Natural killer cell treated with Interleukin-12 subunit alpha and Interleukin-12 subunit beta and Interleukin-15 and Interleukin-18, amount 100 ng/mL, for 72 hours (primary cell): ENCODE data around the gene HHAT. TPM values are rescaled to one million over a fixed set of nuclear protein-coding genes. Genes with fewer than 3 reads are reported as not detected.

ENCODE experiments used
- ATAC-seq, 2 donors: fragments of 150-1000 bp; cut with Tn5 transposase in 1 of 2; sonication (Bioruptor Pico), chemical (Tn5 transposase) in 1 of 2; 2 replicates each; pipeline ENCODE4 v1.10.0; 2021
- DNase-seq: peaks from one replicate; pipeline ENCODE4 v3.0.0; 2022; ENCODE audit warnings: low spot score
- H3K27ac Mint-ChIP-seq, 2 donors: 1 replicate in 1 of 2; 2 replicates in 1 of 2; pipeline ENCODE4 v1.8.0; 2022; ENCODE audit warnings: mixed read lengths in 2 of 2, mild to moderate bottlenecking in 1 of 2, moderate library complexity in 1 of 2
- H3K27me3 Mint-ChIP-seq, 2 donors: 1 replicate in 1 of 2; 2 replicates in 1 of 2; pipeline ENCODE4 v1.8.0; 2022; ENCODE audit warnings: mixed read lengths in 2 of 2
- H3K36me3 Mint-ChIP-seq: one replicate; pipeline ENCODE4 v1.8.0; 2022; ENCODE audit warnings: mixed read lengths
- H3K4me1 Mint-ChIP-seq, 2 donors: 1 replicate in 1 of 2; 2 replicates in 1 of 2; pipeline ENCODE4 v1.8.0; 2022; ENCODE audit warnings: low read depth in 2 of 2, mixed read lengths in 2 of 2, mild to moderate bottlenecking in 1 of 2
- H3K4me3 Mint-ChIP-seq: one replicate; pipeline ENCODE4 v1.8.0; 2022; ENCODE audit warnings: mixed read lengths
- H3K9me3 Mint-ChIP-seq: 2 replicates; pipeline ENCODE4 v1.8.0; 2022; ENCODE audit warnings: mixed read lengths
- total RNA-seq, 2 donors: library from RNA; stranded (reverse); gene quantifications; one replicate each; pipeline ENCODE4 v1.2.3, GENCODE V29; 2022

The HHAT gene
- total RNA-seq = 1 to 10 TPM in 1 of 2 donors, under 1 TPM in 1; 0.56 to 1.0 TPM

GRCh38 chr1:210328746-210329503, at the start of gene HHAT:
Gene HHAT, plus strand, starts transcription at chr1:210328902. Its CDS starts 20,074 bp downstream, at chr1:210348976.
- Mint-ChIP-seq H3K4me3 (peak within 1 kb of the TSS; percentile 89), H3K4me1 (peaks cover 13 to 30% of the 10 kb centered on the region in 2 donors), H3K36me3 (peaks cover 8% of the 10 kb centered on the region), H3K9me3 (no peaks in the 10 kb centered on the region), H3K27ac (peak within 1 kb of the TSS; percentile 83 to 87), H3K27me3 (peaks cover 9 to 13% of the 10 kb centered on the region in 2 donors)
- peak; percentile 71 to 92 for ATAC-seq
- DNase-seq = peak; percentile 83

- H3K36me3 Mint-ChIP-seq = peaks cover 7% of the 10 kb centered on the region
- H3K9me3 Mint-ChIP-seq = peaks cover 10% of the 10 kb centered on the region
- H3K27ac Mint-ChIP-seq = no peak overlapping the region
- H3K4me1 Mint-ChIP-seq = no peaks in the 10 kb centered on the region
- H3K27me3 Mint-ChIP-seq = peaks cover 16 to 19% of the 10 kb centered on the region in 2 donors
- H3K4me3 Mint-ChIP-seq = no peak overlapping the region
- ATAC-seq = no peak
- no peak for DNase-seq
Measured at GRCh38 chr1:210280221-210280620, 48.5 kb upstream of the HHAT start.

- H3K4me1 Mint-ChIP-seq = peaks cover 0 to 3% of the 10 kb centered on the region in 2 donors
- DNase-seq (no peak), ATAC-seq (no peak)
- H3K36me3 Mint-ChIP-seq = no peaks in the 10 kb centered on the region
- H3K27ac Mint-ChIP-seq = no peak overlapping the region
- H3K27me3 Mint-ChIP-seq = peaks cover 33 to 56% of the 10 kb centered on the region in 2 donors
- no peak overlapping the region for H3K4me3 Mint-ChIP-seq
- H3K9me3 Mint-ChIP-seq = peaks cover 3% of the 10 kb centered on the region
Measured at GRCh38 chr1:210288116-210288515, 40.6 kb upstream of the HHAT start.

- H3K36me3 Mint-ChIP-seq = no peaks in the 10 kb centered on the region
- peaks cover 28 to 48% of the 10 kb centered on the region in 2 donors for H3K27me3 Mint-ChIP-seq
- ATAC-seq (no peak), DNase-seq (no peak)
- H3K9me3 Mint-ChIP-seq = no peaks in the 10 kb centered on the region
- no peak overlapping the region for H3K27ac Mint-ChIP-seq
- H3K4me1 Mint-ChIP-seq = peaks cover 0 to 3% of the 10 kb centered on the region in 2 donors
- H3K4me3 Mint-ChIP-seq = no peak overlapping the region
Measured at GRCh38 chr1:210289248-210289647, 39.5 kb upstream of the HHAT start.

GRCh38 chr1:210291081-210291764, 37.5 kb upstream of the HHAT start:
- H3K4me1 Mint-ChIP-seq = peaks cover 0 to 3% of the 10 kb centered on the region in 2 donors
- no peak overlapping the region for H3K27ac Mint-ChIP-seq
- no peaks in the 10 kb centered on the region for H3K36me3 Mint-ChIP-seq
- ATAC-seq (no peak), DNase-seq (no peak)
- H3K9me3 Mint-ChIP-seq = no peaks in the 10 kb centered on the region
- peaks cover 31 to 37% of the 10 kb centered on the region in 2 donors for H3K27me3 Mint-ChIP-seq
- H3K4me3 Mint-ChIP-seq = no peak overlapping the region

- Mint-ChIP-seq H3K9me3 (no peaks in the 10 kb centered on the region), H3K27me3 (peaks cover 31 to 37% of the 10 kb centered on the region in 2 donors), H3K27ac (no peak overlapping the region), H3K36me3 (no peaks in the 10 kb centered on the region), H3K4me3 (no peak overlapping the region), H3K4me1 (peaks cover 0 to 3% of the 10 kb centered on the region in 2 donors)
- no peak for ATAC-seq
- DNase-seq = no peak
Measured at GRCh38 chr1:210291786-210292230, 36.9 kb upstream of the HHAT start.

GRCh38 chr1:210292231-210292871, 36.4 kb upstream of the HHAT start:
- Mint-ChIP-seq H3K4me3 (no peak overlapping the region), H3K4me1 (peaks cover 0 to 3% of the 10 kb centered on the region in 2 donors), H3K9me3 (no peaks in the 10 kb centered on the region), H3K27ac (no peak overlapping the region), H3K27me3 (peaks cover 31 to 42% of the 10 kb centered on the region in 2 donors), H3K36me3 (no peaks in the 10 kb centered on the region)
- ATAC-seq (peak in 1 of 2 donors; percentile 50), DNase-seq (no peak)

- Mint-ChIP-seq H3K36me3 (no peaks in the 10 kb centered on the region), H3K27ac (no peak overlapping the region), H3K4me1 (peaks cover 0 to 3% of the 10 kb centered on the region in 2 donors), H3K9me3 (no peaks in the 10 kb centered on the region), H3K4me3 (no peak overlapping the region), H3K27me3 (peaks cover 26 to 37% of the 10 kb centered on the region in 2 donors)
- ATAC-seq (no peak), DNase-seq (no peak)
Measured at GRCh38 chr1:210293171-210293607, 35.5 kb upstream of the HHAT start.

- H3K36me3 Mint-ChIP-seq = no peaks in the 10 kb centered on the region
- peaks cover 0 to 3% of the 10 kb centered on the region in 2 donors for H3K4me1 Mint-ChIP-seq
- peaks cover 18 to 24% of the 10 kb centered on the region in 2 donors for H3K27me3 Mint-ChIP-seq
- no peak for DNase-seq
- peak in 1 of 2 donors; percentile 15 for ATAC-seq
- H3K9me3 Mint-ChIP-seq = no peaks in the 10 kb centered on the region
- H3K4me3 Mint-ChIP-seq = no peak overlapping the region
- no peak overlapping the region for H3K27ac Mint-ChIP-seq
Measured at GRCh38 chr1:210294999-210295745, 33.5 kb upstream of the HHAT start.

GRCh38 chr1:210296682-210297081, 32.0 kb upstream of the HHAT start:
- H3K27ac Mint-ChIP-seq = no peak overlapping the region
- peaks cover 0 to 3% of the 10 kb centered on the region in 2 donors for H3K4me1 Mint-ChIP-seq
- no peaks in the 10 kb centered on the region for H3K9me3 Mint-ChIP-seq
- no peak for DNase-seq
- H3K27me3 Mint-ChIP-seq = peaks cover 18 to 25% of the 10 kb centered on the region in 2 donors
- H3K4me3 Mint-ChIP-seq = no peak overlapping the region
- H3K36me3 Mint-ChIP-seq = no peaks in the 10 kb centered on the region
- ATAC-seq = no peak

GRCh38 chr1:210298296-210298695, 30.4 kb upstream of the HHAT start:
- Mint-ChIP-seq H3K9me3 (no peaks in the 10 kb centered on the region), H3K27ac (no peak overlapping the region), H3K4me1 (no peaks in the 10 kb centered on the region), H3K4me3 (no peak overlapping the region), H3K36me3 (no peaks in the 10 kb centered on the region), H3K27me3 (peaks cover 13 to 19% of the 10 kb centered on the region in 2 donors)
- ATAC-seq = no peak
- DNase-seq = no peak

GRCh38 chr1:210298936-210299335, 29.8 kb upstream of the HHAT start:
- Mint-ChIP-seq H3K36me3 (no peaks in the 10 kb centered on the region), H3K9me3 (no peaks in the 10 kb centered on the region), H3K27me3 (peaks cover 13 to 19% of the 10 kb centered on the region in 2 donors), H3K4me3 (no peak overlapping the region), H3K27ac (no peak overlapping the region), H3K4me1 (no peaks in the 10 kb centered on the region)
- DNase-seq (no peak), ATAC-seq (no peak)

- no peaks in the 10 kb centered on the region for H3K36me3 Mint-ChIP-seq
- ATAC-seq = no peak
Measured at GRCh38 chr1:210299501-210299900, 29.2 kb upstream of the HHAT start.

More at GRCh38 chr1:210299501-210299900, 29.2 kb upstream of the HHAT start:
- H3K4me1 Mint-ChIP-seq = no peaks in the 10 kb centered on the region
- no peak overlapping the region for H3K27ac Mint-ChIP-seq
- H3K4me3 Mint-ChIP-seq = no peak overlapping the region
- H3K9me3 Mint-ChIP-seq = no peaks in the 10 kb centered on the region
- DNase-seq = no peak
- peaks cover 10 to 19% of the 10 kb centered on the region in 2 donors for H3K27me3 Mint-ChIP-seq
